Calu3 (cell line): ENCODE data around the gene LCN10. TPM values are rescaled to one million over a fixed set of nuclear protein-coding genes. Genes with fewer than 3 reads are reported as not detected.

ENCODE experiments used
- BruUV-seq: library from RNA; stranded (reverse); fragments of 400-500 nt; replicated peaks from 2 replicates; lab custom pipeline; 2021; lab: Mats Ljungman, UMichigan
- CTCF ChIA-PET: fragments of 300-600 bp; sonication (Branson Sonifier 250); formaldehyde crosslinking; loops from one replicate; lab custom pipeline; 2022; ENCODE audit warnings: antibody characterized with exemption; lab: Charles Lee
- DNase-seq: peaks from one replicate; pipeline ENCODE4 v3.0.0; 2022
- H3K27ac Mint-ChIP-seq: one replicate; pipeline ENCODE4 v1.8.0; 2022; ENCODE audit warnings: mixed read lengths; ENCODE audit not compliant: unreplicated experiment
- H3K27me3 Mint-ChIP-seq: one replicate; pipeline ENCODE4 v1.8.0; 2022; ENCODE audit warnings: mixed read lengths; ENCODE audit not compliant: unreplicated experiment
- H3K36me3 Mint-ChIP-seq: one replicate; pipeline ENCODE4 v1.8.0; 2022; ENCODE audit warnings: mild to moderate bottlenecking, moderate library complexity, mixed read lengths; ENCODE audit not compliant: insufficient read depth, unreplicated experiment
- H3K4me1 Mint-ChIP-seq: one replicate; pipeline ENCODE4 v1.8.0; 2022; ENCODE audit warnings: mild to moderate bottlenecking, low read depth, mixed read lengths; ENCODE audit not compliant: unreplicated experiment
- H3K4me3 Mint-ChIP-seq: one replicate; pipeline ENCODE4 v1.8.0; 2022; ENCODE audit warnings: mild to moderate bottlenecking, low read depth, moderate library complexity, mixed read lengths; ENCODE audit not compliant: unreplicated experiment
- H3K9me3 Mint-ChIP-seq: one replicate; pipeline ENCODE4 v1.8.0; 2022; ENCODE audit warnings: low read depth, mixed read lengths; ENCODE audit not compliant: unreplicated experiment
- CTCF ChIP-seq: fragments of 200-600 bp; IDR thresholded peaks from one replicate; pipeline ENCODE4 v1.8.0; 2022; ENCODE audit warnings: antibody characterized with exemption; ENCODE audit not compliant: unreplicated experiment
- intact Hi-C: fragments of 100-400 bp; cut with micrococcal nuclease; formaldehyde crosslinking; loops from one replicate; pipeline ENCODE4 v1.10.0; 2022; ENCODE audit not compliant: unreplicated experiment
- total RNA-seq: library from RNA; stranded (reverse); gene quantifications from 2 replicates; pipeline ENCODE4 v1.2.3, GENCODE V29; 2022

The LCN10 gene
- total RNA-seq, 1 experiment from 2014 or later = 0.33 TPM

- CTCF ChIA-PET = no interaction called here
- Mint-ChIP-seq H3K36me3 (no peaks in the 10 kb centered on the region), H3K27ac (no peak overlapping the region), H3K4me3 (no peak overlapping the region), H3K27me3 (peaks cover 23% of the 10 kb centered on the region), H3K4me1 (peaks cover 10% of the 10 kb centered on the region), H3K9me3 (no peaks in the 10 kb centered on the region)
- BruUV-seq = no TSS peak
- DNase-seq = no peak
- TF ChIP-seq CTCF = no peak
- intact Hi-C loops = no loop called here
Observed at GRCh38 chr9:136765041-136765440, 22.3 kb upstream of the LCN10 start.

- no peak within 1 kb of the TSS for H3K27ac Mint-ChIP-seq
- no peaks in the 10 kb centered on the region for H3K36me3 Mint-ChIP-seq
- no peak for DNase-seq
- peaks cover 23% of the 10 kb centered on the region for H3K27me3 Mint-ChIP-seq
- TF ChIP-seq CTCF = no peak
- H3K4me1 Mint-ChIP-seq = peaks cover 10% of the 10 kb centered on the region
- no peak within 1 kb of the TSS for H3K4me3 Mint-ChIP-seq
- no peaks in the 10 kb centered on the region for H3K9me3 Mint-ChIP-seq
- no TSS peak for BruUV-seq
- CTCF ChIA-PET = no interaction called here
- intact Hi-C loops = no loop called here
Observed at GRCh38 chr9:136764301-136764891, 21.7 kb upstream of the LCN10 start, which contains the start of gene LCN15. LCN15 (minus strand) TSS chr9:136764518; CDS start chr9:136764488, 30 bp downstream.

GRCh38 chr9:136763649-136764035 lies 20.9 kb upstream of the LCN10 start:
- CTCF ChIA-PET = no interaction called here
- TF ChIP-seq CTCF = no peak
- Mint-ChIP-seq H3K36me3 (no peaks in the 10 kb centered on the region), H3K4me1 (peaks cover 10% of the 10 kb centered on the region), H3K9me3 (no peaks in the 10 kb centered on the region), H3K27ac (no peak overlapping the region), H3K27me3 (peaks cover 23% of the 10 kb centered on the region), H3K4me3 (no peak overlapping the region)
- no peak for DNase-seq
- BruUV-seq = no TSS peak
- intact Hi-C loops = no loop called here

- CTCF ChIA-PET = no interaction called here
- H3K27ac Mint-ChIP-seq = no peak overlapping the region
- no peaks in the 10 kb centered on the region for H3K36me3 Mint-ChIP-seq
- no peak for TF ChIP-seq CTCF
- H3K4me3 Mint-ChIP-seq = no peak overlapping the region
- peaks cover 10% of the 10 kb centered on the region for H3K4me1 Mint-ChIP-seq
- BruUV-seq = no TSS peak
- H3K9me3 Mint-ChIP-seq = no peaks in the 10 kb centered on the region
- H3K27me3 Mint-ChIP-seq = peaks cover 23% of the 10 kb centered on the region
- no peak for DNase-seq
- intact Hi-C loops = no loop called here
Observed at GRCh38 chr9:136762915-136763648, 20.3 kb upstream of the LCN10 start.
